Panc1 (cell line): Measurements from ENCODE around the gene DCDC2. TPM values are rescaled to one million over a fixed set of nuclear protein-coding genes. Genes with fewer than 3 reads are reported as not detected.

Experiments
- ATAC-seq: fragments of 200-7000 bp; cut with Tn5 transposase; 2 replicates; pipeline ENCODE4 v1.9.1; 2020; ENCODE audit warnings: mild to moderate bottlenecking, moderate library complexity
- BruUV-seq: library from RNA; stranded (reverse); fragments of 400-500 nt; replicated peaks from 2 replicates; lab custom pipeline; 2021; lab: Mats Ljungman, UMichigan
- CTCF ChIA-PET: fragments of 300-600 bp; sonication (Branson Sonifier 250); formaldehyde crosslinking; loops from one replicate; lab custom pipeline; 2022; ENCODE audit warnings: antibody characterized with exemption; lab: Charles Lee
- POLR2A ChIA-PET: fragments of 300-600 bp; sonication (Branson Sonifier 250); formaldehyde crosslinking; loops from one replicate; lab custom pipeline; 2022; ENCODE audit warnings: antibody characterized with exemption; lab: Charles Lee
- DNase-seq: peaks from one replicate; pipeline ENCODE4 v3.0.0-alpha.2; 2010; ENCODE audit warnings: low read depth, low spot score
- H3K27ac ChIP-seq: 2 replicates; pipeline ENCODE4 v1.5.1; 2011; ENCODE audit warnings: mild to moderate bottlenecking, low read length, inconsistent platforms
- H3K27me3 ChIP-seq: fragments of 200-500 bp; sonication (Bioruptor generic); 2 replicates; pipeline ENCODE4 v1.6.0; 2014; ENCODE audit warnings: low read length, inconsistent platforms; ENCODE audit not compliant: control insufficient read depth, insufficient read depth
- H3K36me3 ChIP-seq: fragments of 200-500 bp; sonication (Bioruptor generic); 2 replicates; pipeline ENCODE4 v1.5.1; 2014; ENCODE audit warnings: inconsistent platforms, mild to moderate bottlenecking, low read length, moderate library complexity; ENCODE audit not compliant: control insufficient read depth, insufficient read depth
- H3K4me1 ChIP-seq: 2 replicates; pipeline ENCODE4 v1.5.1; 2011; ENCODE audit warnings: inconsistent platforms, mild to moderate bottlenecking, low read length, moderate library complexity; ENCODE audit not compliant: control insufficient read depth, insufficient read depth
- H3K4me3 ChIP-seq, 2 experiments: 2 replicates each; pipeline ENCODE4 v1.5.1; 2011 to 2012; ENCODE audit warnings: low read depth in 2 of 2, low read length in 2 of 2, mild to moderate bottlenecking in 2 of 2, inconsistent platforms in 1 of 2, moderate library complexity in 1 of 2
- H3K9me3 ChIP-seq: fragments of 200-500 bp; sonication (Bioruptor generic); 2 replicates; pipeline ENCODE4 v1.5.1; 2014; ENCODE audit warnings: low read depth, mild to moderate bottlenecking, inconsistent platforms, low read length, moderate library complexity; ENCODE audit not compliant: control insufficient read depth, insufficient read depth
- CTCF ChIP-seq: fragments of 450-650 bp; IDR thresholded peaks from 2 replicates; pipeline ENCODE4 v1.5.1; 2017; ENCODE audit warnings: mild to moderate bottlenecking
- POLR2AphosphoS5 ChIP-seq: IDR thresholded peaks from 2 replicates; pipeline ENCODE4 v1.6.1; 2012; ENCODE audit warnings: mild to moderate bottlenecking, low read depth, low read length, moderate library complexity
- REST ChIP-seq, 2 experiments: IDR thresholded peaks; 2 replicates each; pipeline ENCODE4 v1.6.1; 2011 to 2012; ENCODE audit warnings: low read depth in 2 of 2, control low read depth in 1 of 2, low read length in 1 of 2, mild to moderate bottlenecking in 1 of 2, moderate library complexity in 1 of 2; ENCODE audit not compliant: insufficient read depth in 1 of 2
- SIN3A ChIP-seq: IDR thresholded peaks from 2 replicates; pipeline ENCODE4 v1.6.1; 2012; ENCODE audit warnings: low read depth, mild to moderate bottlenecking, low read length, moderate library complexity, borderline replicate concordance; ENCODE audit not compliant: insufficient read depth
- TCF7L2 ChIP-seq: IDR thresholded peaks from 2 replicates; pipeline ENCODE4 v1.6.1; 2011; ENCODE audit warnings: mild to moderate bottlenecking, low read depth, low read length, inconsistent platforms
- in situ Hi-C: cut with HindIII; loops from 2 replicates; pipeline ENCODE4 v1.10.0; 2016; ENCODE audit warnings: low sequenced_read_pairs, low pct_unique_long_range_greater_than_20kb
- intact Hi-C: fragments of 100-400 bp; cut with micrococcal nuclease; formaldehyde crosslinking; loops from one replicate; pipeline ENCODE4 v1.10.0; 2022; ENCODE audit not compliant: unreplicated experiment
- total RNA-seq: library from RNA; stranded (reverse); gene quantifications from one replicate; pipeline ENCODE4 v1.2.1, GENCODE V29; 2021; ENCODE audit not compliant: unreplicated experiment

Gene DCDC2
- total RNA-seq, 1 experiment from 2014 or later: 0.15 TPM

- intact Hi-C loops: no loop called here
- in situ Hi-C loops: no loop called here
- no peak for DNase-seq
- ChIA-PET POLR2A (no interaction called here), CTCF (no interaction called here)
- Histone ChIP-seq H3K9me3 (no peaks in the 10 kb centered on the region), H3K36me3 (no peaks in the 10 kb centered on the region), H3K4me1 (no peaks in the 10 kb centered on the region), H3K4me3 (no peak overlapping the region), H3K27me3 (no peaks in the 10 kb centered on the region), H3K27ac (no peak overlapping the region)
- BruUV-seq: no TSS peak
- TF ChIP-seq POLR2AphosphoS5 (no peak), REST (IDR thresholded peaks at IDR 0.05; ENCODE audit: insufficient read depth in 1 of 2, low read depth in 2 of 2, low read length in 1 of 2) (no peak), SIN3A (no peak), CTCF (no peak), TCF7L2 (no peak)
- no peak for ATAC-seq
Observed at GRCh38 chr6:24131751-24132150, 226.1 kb downstream of the DCDC2 start.

GRCh38 chr6:24127316-24127715 is 230.5 kb downstream of the DCDC2 start:
- POLR2A ChIA-PET: no interaction called here

More at GRCh38 chr6:24127316-24127715, 230.5 kb downstream of the DCDC2 start:
- DNase-seq (no peak), ATAC-seq (no peak)
- TF ChIP-seq POLR2AphosphoS5 (no peak), SIN3A (no peak), TCF7L2 (no peak), CTCF (no peak), REST (IDR thresholded peaks at IDR 0.05; ENCODE audit: insufficient read depth in 1 of 2, low read depth in 2 of 2, low read length in 1 of 2) (no peak)
- Histone ChIP-seq H3K4me3 (no peak overlapping the region), H3K9me3 (no peaks in the 10 kb centered on the region), H3K27ac (no peak overlapping the region), H3K27me3 (peaks cover 2% of the 10 kb centered on the region), H3K4me1 (no peaks in the 10 kb centered on the region), H3K36me3 (no peaks in the 10 kb centered on the region)
- CTCF ChIA-PET: no interaction called here
- in situ Hi-C loops (no loop called here), intact Hi-C loops (no loop called here)
- BruUV-seq: no TSS peak
